D721Med (cell line): ENCODE measurements around the gene ABHD8.
"Not testable (repeated sequence)": the region's sequence is repeated elsewhere in the genome, so short reads cannot be mapped to it uniquely, and the experiment has no call there.

Experiments used
- DNase-seq: peaks from one replicate; pipeline ENCODE4 v3.0.0; 2011; ENCODE audit warnings: low spot score; ENCODE audit not compliant: insufficient read length
- FAIRE-seq: peaks from 2 replicates; lab custom pipeline; 2011; peaks lifted over from hg19 to GRCh38; lab: Jason Lieb, UNC
- TF ChIP-seq, protein P1 (sequence below): IDR thresholded peaks from 2 replicates; pipeline ENCODE4 v1.5.1; 2012; ENCODE audit warnings: mild to moderate bottlenecking, control low read depth; ENCODE audit not compliant: insufficient read depth; ENCODE audit errors: missing control alignments

Gene ABHD8

DNA sequence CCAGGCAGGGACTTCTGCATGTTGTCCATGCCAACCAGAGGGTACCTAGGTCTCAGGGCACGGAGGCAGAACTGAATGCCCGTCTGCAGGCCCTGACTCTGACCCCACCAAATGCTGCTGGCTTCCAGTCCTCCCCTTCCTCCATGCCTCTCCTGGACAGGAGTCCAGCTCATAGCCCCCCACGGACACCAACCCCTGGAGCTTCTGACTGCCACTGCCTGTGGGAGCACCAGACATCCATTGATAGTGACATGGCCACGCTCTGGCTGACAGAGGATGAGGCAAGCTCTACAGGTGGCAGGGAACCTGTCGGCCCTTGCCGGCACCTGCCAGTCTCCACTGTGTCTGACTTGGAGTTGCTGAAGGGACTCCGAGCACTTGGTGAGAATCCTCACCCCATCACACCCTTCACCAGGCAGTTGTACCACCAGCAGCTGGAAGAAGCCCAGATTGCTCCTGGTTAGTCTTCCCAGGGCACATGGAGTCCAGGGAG is 19.7 kb downstream of the ABHD8 start:
- DNase-seq (no peak), FAIRE-seq (no peak)
- TF ChIP-seq, protein P1, sequence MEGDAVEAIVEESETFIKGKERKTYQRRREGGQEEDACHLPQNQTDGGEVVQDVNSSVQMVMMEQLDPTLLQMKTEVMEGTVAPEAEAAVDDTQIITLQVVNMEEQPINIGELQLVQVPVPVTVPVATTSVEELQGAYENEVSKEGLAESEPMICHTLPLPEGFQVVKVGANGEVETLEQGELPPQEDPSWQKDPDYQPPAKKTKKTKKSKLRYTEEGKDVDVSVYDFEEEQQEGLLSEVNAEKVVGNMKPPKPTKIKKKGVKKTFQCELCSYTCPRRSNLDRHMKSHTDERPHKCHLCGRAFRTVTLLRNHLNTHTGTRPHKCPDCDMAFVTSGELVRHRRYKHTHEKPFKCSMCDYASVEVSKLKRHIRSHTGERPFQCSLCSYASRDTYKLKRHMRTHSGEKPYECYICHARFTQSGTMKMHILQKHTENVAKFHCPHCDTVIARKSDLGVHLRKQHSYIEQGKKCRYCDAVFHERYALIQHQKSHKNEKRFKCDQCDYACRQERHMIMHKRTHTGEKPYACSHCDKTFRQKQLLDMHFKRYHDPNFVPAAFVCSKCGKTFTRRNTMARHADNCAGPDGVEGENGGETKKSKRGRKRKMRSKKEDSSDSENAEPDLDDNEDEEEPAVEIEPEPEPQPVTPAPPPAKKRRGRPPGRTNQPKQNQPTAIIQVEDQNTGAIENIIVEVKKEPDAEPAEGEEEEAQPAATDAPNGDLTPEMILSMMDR = no peak

DNA sequence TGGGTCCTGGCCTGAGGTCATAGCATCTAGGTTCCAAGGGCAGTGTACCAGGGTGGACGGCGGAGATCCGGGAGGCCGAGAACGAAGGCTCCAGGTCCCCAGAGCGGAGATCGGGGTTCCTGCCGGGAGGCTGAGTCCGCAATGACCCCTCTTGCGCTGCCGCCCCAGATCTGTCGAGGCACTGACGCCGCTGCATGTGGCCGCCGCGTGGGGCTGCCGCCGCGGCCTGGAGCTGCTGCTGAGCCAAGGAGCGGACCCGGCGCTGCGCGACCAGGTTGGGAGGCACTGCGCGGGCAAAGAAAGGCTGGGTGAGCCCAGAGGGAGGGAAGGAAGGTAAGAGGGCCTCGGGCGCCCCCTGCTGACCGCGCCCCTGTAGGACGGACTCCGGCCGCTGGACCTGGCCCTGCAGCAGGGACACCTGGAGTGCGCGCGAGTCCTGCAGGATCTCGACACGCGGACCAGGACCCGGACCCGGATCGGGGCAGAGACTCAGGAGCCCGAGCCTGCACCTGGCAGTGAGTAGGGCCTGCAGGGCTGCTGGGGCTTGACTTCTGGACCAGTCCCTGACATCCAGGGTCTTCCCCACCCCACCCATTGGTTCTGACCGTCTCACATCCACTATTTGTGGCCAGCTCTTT is 20.6 kb downstream of the ABHD8 start:
- TF ChIP-seq, protein P1 = peak; percentile 83
- no peak for FAIRE-seq
- peak; percentile 84 for DNase-seq

DNA sequence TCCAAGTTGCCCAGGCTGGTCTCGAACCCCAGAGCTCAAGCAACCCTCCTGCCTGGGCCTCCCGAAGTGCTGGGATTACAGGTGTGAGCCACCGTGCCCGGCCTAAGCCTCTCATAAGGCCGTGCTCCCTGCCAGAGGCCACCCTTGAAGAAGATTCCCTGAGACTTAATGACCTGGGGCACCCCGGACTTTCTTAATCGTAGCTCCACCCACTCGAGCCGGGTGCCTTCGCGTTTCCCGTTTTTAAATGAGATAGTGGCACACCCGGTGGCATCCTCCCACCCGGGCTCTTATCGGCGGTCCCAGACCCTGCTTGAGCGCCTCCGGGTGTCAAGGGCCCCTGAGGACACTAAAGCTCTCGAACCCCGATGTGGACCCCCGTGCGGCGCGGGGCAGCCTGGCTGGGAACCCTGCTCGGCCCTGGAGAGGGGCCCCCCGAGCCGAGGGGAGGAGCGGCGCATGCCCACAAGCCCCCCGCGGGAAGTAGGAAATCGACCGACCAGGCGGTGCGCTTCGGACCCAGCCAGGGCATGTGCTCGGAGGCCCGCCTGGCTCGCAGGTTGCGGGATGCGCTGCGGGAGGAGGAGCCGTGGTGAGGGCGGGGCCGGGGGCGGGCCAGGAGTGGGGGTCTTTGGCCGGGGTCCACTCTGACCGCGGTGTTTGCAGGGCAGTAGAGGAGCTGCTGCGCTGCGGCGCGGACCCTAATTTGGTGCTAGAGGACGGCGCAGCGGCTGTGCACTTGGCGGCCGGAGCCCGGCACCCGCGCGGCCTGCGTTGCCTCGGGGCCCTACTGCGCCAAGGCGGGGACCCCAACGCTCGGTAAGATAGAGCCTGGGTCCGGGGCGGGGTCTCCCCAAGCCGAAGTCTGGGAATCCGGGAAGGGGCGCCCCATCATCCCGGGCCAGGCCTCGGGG is 21.6 kb downstream of the ABHD8 start, which contains the start of gene ANKLE1:
ANKLE1 (plus strand) TSS at position 511 of the 914 bp plus-strand sequence; CDS start at position 531, 20 bp downstream.
- peak; percentile 87 for DNase-seq
- FAIRE-seq = no peak
- TF ChIP-seq, protein P1 = no peak

DNA sequence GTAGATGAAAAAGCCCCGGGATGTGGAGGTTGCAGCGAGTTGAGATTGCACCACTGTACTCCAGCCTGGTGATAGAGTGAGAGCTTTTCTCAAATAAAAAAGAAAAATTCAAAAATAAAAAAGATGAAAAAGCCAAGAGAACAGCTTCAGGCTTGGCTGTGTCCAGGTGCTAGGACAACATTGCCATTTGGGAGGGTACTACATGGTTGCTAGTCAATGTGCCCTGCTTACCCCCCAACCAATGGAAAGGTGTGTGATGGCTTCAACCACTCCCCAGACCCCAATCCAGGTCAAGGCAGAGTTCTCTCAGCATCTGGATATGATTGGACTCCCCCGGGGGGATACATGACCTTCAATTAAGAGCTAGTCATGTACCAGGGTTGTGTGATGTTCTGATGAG is 23.8 kb downstream of the ABHD8 start:
- FAIRE-seq (no peak), DNase-seq (no peak)

DNA sequence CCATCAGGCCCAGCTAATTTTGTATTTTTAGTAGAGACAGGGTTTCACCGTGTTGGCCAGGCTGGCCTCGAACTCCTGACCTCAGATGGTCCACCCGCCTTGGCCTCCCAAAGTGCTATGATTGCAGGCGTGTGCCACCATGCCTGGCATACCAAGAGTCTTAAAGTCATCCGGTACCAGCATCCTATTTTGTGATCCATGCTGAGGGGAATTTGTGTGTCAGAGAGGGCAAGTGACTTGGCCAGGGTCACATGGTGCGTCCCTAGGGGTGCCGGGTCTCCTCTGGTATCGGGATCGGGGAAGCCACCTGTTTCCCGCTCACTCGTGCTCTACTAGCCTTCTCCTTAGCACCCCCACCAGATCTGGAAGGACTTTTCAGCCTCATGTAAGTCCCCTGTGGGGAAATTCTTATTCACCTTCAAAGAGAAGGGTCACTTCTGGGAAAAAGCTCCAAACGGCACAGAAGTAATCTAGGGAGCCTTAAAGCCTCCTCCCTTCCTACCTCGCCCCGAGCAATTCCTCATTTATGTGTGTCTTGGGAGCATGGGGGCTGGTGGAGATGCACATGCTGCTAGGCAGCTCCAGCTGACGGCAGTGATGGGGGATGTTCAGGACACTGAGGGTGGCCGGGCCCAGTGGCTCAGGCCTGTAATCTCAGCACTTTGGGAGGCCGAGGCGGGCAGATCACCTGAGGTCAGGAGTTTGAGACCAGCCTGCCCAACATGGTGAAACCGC is 27.6 kb downstream of the ABHD8 start:
- no peak for FAIRE-seq
- no peak for DNase-seq
- TF ChIP-seq, protein P1 = no peak

More for the DNA sequence above, 23.8 kb downstream of the ABHD8 start:
- TF ChIP-seq, protein P1 = no peak

DNA sequence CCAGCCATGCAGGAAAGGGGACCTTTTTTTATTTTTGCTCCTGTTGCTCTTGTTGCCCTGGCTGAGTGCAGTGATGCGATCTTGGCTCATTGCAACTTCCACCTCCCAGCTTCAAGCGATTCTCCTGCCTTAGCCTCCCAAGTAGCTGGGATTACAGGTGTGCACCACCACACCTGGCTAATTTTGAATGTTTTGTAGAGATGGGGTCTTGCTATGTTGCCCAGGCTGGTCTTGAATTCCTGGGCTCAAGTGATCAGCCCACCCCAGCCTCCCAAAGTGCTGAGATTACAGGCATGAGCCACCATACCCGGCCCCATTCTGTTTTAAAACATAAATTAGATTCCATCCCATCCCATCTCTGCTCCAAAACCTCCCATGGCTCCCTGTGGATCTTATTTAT is 28.3 kb downstream of the ABHD8 start:
- FAIRE-seq, DNase-seq: not testable (repeated sequence)

DNA sequence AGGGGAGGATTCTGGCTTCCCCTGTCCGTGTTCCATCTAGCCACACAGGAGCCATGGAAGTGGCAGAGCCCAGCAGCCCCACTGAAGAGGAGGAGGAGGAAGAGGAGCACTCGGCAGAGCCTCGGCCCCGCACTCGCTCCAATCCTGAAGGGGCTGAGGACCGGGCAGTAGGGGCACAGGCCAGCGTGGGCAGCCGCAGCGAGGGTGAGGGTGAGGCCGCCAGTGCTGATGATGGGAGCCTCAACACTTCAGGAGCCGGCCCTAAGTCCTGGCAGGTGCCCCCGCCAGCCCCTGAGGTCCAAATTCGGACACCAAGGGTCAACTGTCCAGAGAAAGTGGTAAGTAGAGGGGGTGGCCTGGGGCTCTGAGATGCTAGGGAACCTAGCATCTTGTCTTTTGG is 34.5 kb downstream of the ABHD8 start:
- TF ChIP-seq, protein P1 = no peak
- no peak for FAIRE-seq

More for the DNA sequence above, 34.5 kb downstream of the ABHD8 start:
- no peak for DNase-seq
